HTR-8/SVneo (cell line): ENCODE data around the gene CD99L2.
A peak's percentile ranks its signal among the peaks of the same experiment; 100 is the strongest.

Experiments
- DNase-seq: peaks from one replicate; pipeline ENCODE4 v3.0.0; 2011; ENCODE audit warnings: low spot score, mixed read lengths; ENCODE audit not compliant: insufficient read length
- FAIRE-seq: peaks from 2 replicates; lab custom pipeline; 2011; peaks lifted over from hg19 to GRCh38; lab: Jason Lieb, UNC

The CD99L2 gene

DNA sequence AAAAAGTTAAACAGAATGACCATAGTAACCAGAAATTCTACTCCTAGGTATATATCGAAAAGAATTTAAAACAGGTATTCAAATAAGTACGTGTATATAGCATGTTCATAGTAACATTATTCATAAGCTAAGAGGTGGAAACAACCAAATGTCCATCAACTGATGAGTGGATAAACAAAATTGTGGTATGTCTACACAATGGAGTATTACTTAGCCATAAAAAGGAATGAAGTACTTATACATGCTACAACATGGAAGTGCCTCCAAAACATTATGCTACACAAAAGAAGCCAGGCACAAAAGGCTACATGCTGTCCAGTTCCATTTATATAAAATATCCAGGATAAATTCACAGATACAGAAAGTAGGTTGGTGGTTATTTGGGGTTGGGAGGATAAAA, 76.5 kb downstream of the CD99L2 start:
- DNase-seq = no peak
- no peak for FAIRE-seq

DNA sequence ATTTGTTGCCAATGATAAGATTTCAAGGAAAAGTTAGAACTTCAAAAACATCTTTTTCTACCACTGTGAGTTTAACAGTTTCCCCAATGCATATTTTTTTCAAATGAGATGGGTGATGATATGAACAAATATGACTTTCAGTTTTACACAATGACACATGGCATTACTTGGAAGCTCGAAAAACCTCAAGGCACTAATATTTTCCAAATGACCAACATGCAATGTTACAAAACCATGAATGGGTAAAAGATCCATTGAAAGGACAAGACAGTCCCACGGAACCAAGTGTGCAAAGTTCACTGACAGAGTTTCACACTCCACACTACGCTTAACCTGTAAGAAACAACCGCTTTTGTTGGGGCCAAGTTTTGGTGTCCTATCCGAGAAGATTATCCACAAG, 84.5 kb downstream of the CD99L2 start:
- no peak for FAIRE-seq
- no peak for DNase-seq

DNA sequence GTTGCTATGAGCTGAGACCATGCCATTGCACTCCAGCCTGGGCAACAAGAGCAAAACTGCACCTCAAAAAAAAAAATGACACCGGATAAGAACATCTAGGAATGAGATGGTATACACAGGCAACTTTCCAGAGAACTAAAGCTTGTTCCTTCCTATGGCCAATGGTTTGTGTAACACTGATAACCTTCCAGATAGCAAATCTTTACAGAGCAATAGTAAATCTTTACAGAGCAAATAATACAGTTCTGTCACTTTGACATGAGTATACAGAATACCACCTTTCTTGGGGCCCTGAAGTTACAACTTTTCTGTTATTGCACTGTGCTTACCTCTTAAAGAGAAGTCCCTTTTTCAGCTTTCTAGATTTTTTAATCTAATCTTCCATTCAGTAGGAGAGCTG, 91.6 kb downstream of the CD99L2 start:
- DNase-seq (no peak), FAIRE-seq (no peak)

DNA sequence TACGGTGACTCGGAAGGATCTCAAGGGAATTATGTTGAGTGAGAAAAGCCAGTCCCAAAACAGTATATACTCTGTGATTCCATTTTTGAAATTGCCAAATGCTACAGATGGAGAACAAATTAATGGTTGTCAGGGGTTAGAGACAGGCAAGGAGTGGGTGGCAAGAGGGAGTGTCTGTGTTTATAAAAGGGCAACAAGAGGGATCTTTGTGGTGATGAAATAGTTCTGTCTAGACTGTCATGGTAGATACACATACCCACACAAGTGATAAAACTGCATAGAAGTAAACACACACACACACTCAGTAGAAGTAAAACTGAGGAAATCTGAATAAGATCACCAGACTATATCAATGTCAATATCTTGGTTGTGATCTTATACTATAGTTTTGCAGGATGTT, 92.7 kb downstream of the CD99L2 start:
- DNase-seq (no peak), FAIRE-seq (no peak)

DNA sequence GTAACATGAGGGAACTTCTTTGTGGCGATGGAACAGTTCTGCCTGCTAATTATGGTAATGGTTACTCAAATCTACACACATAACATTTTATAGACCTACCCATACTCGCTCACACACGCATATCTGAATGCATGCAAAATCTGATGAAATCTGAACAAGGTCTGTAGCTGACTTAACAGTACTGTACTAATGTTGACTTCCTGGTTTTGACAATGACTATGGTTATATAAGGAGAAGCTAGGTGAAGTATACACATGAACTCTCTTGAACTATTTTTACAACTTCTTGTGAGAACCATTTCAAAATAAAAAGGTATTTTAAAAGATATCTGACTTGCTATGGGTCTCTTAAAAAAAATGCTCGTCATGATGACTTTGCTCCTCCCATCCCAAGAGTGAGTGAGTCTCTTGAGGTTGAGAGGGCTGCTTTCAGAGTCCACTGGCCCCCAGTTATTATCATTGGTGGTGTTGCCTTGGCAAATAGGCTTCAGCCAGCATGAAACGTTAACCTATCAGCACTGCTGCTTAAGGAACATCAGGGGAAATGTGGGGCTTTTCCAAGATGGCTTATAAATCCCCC, 105.4 kb downstream of the CD99L2 start:
- FAIRE-seq (no peak), DNase-seq (no peak)

DNA sequence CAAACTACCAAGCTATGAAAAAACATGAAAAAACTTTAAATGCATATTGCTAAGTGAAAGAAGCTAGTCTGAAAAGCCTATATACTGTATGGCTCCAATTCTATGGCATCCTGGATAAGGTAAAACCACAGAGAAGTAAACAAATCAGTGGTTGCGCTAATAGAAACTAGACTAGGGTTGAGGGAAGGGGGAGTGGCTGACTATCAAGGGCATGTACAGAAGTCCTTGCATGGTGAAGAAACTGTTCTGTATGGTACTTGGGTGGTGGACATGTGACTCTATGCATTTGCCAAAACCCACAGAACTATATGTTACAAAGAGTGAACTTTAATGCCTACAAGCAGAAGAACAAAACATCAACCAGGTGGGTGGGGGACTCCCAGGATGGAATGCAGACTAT, 108.4 kb downstream of the CD99L2 start:
- FAIRE-seq (no peak), DNase-seq (no peak)

DNA sequence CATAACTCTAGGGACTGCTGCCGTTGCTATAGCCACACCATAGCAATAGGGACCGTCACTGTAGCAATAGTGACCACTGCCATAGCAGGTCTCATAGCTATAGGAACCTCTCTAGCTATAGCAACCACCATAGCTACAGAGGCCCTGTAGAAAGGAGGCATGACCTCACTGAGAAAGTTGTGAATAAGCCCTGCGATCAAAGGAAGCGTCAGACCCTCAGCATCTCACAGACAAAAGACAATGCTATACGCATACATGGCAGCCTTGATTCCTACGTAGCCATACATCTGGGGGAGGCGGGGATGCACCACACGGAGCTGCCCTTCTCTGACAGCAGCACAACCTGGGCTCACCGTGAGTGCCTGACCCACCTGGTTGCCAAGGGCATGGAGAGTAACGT, 116.8 kb downstream of the CD99L2 start:
- DNase-seq (no peak), FAIRE-seq (no peak)

DNA sequence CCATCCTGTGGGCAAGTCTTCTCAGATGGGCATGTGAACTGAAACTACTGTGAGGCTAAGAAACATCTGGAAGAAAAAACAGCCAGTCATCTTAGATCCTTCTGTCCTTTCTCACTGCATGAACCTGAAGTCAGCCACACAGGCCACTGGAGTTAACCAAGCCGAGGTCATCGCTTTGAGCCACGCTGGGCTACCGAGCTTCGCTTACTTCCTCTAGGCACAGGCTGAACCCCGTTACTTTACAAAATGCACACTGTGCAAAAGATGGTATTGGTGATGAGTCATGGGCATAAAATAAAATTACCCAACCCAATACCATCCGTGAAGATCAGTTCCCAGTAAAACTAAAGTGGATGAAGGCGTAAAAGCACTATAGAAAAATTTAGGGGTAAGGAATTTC, 119.1 kb downstream of the CD99L2 start:
- no peak for FAIRE-seq
- no peak for DNase-seq

DNA sequence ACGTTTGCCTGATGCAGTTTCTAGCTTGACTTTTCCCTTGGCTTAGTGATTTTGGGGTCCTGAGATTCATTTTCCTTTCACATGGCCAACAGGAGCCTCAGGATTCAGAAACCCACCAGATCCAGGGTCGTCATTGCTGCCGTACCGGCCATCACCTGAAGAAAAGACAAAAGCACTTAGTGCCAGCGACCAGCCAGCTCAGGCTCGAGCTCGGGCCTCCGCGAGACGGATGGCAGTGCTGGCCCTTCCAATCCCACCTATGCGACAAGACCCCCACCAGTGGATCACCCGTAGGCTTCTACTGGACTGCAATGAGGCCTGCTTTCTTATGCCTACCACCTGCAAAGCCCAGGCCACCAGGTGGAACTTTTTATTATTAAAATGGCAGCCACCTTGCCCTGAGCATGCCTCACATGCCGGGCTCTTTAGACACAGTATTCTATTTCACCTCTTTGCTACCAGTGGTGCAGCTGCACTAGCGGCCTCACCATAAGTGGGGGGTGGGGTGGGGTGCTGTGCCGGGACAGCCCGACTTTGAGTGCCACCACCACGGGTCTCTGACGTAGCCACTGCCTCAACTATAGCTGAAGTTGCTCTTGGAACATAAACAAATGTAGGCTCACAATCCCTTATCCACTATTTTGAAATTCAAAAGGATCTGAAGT, 121.0 kb downstream of the CD99L2 start:
- DNase-seq (no peak), FAIRE-seq (no peak)

DNA sequence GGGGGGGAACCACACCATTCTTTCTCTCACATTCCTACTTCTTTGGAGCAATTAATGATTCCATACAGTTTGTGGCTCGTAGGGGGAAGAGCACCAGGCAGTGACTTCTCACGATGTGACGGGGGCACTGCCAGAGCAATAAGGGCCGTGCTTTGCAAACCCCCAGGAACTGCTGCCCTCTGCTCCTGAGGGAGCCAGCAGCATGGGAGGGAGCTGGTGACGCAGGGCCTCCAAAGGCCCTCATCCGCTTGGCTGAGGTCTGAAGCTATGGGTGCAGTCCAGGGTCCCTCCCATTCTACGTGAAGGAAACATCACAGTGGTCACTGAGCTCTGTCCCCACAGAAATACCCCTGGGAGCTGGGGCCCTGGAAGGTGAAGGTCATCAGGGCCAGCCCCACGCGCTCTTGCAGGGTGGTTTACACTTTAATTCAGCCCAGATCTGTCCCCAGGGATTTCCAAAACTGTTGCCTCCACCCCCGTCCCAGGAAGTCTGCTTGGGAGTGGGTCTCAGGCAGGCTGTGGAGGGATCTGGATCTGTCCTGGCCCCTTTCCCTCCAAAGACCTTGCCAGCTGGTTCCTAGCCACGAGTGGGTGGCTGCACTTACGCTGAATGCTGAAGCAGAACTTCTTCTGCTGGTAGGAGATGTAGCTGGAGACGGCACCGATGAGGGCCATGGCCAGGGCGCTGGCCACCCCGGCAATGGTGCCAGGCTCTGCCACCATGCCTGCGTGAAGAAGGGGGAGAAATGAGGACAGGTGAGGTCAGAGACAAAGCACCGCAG, 122.7 kb downstream of the CD99L2 start:
- no peak for FAIRE-seq
- no peak for DNase-seq

DNA sequence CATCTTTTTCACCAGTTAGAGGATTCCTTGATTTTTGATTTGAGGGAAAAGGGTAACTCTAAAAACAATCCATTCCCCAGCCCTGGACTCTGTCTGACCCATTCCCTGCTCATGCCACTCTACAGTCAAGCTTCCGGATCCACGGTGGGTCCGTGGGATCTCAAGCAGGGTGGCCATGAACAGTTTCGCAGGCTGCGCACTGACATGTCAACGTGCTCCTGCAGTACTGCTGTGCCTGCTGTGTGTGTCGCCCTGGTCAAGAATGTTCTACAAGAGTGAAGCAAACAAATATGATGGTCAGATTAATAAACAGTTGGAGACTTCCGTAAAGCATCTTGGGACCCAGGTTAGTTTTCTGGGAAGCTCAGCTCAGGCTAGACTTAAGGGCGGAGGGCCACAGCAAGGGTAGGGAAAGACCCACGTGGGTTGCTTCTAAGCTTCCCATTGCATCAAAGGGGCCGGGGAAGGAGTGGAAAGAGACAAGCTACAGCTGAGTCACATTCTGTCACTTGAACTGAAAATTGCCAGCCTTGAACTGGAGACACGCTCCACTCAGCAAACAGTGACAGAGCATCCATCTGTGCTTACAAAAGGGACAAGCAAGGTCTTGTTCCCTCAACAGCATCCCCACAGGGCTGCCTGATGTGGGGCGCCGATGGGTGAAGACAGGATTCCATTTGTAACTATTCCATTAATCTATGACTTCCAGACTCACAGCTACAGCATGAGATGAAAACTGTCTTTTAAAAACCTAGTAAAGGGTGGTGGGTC, 123.5 kb downstream of the CD99L2 start:
- FAIRE-seq = no peak

DNA sequence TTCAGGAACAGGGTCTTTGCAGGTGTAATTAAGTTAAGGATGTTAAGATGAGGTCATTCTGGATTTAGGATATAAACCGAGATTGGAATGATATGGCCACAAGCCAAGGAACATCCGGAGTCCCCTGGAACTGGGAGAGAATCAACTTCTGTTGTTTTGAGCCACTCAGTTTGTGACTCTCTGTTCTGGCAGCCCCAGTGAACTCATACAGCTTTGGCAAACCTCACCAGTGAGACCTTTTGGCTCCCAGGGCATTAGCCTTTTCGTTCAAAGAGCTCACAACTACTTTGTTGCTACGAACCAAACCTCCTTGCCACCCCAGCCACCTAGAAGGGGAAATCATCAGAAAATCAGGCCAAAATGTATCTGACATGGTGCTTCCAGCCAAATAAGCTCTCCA, 124.8 kb downstream of the CD99L2 start:
- FAIRE-seq (no peak), DNase-seq (no peak)

More for the DNA sequence above, 123.5 kb downstream of the CD99L2 start:
- no peak for DNase-seq

DNA sequence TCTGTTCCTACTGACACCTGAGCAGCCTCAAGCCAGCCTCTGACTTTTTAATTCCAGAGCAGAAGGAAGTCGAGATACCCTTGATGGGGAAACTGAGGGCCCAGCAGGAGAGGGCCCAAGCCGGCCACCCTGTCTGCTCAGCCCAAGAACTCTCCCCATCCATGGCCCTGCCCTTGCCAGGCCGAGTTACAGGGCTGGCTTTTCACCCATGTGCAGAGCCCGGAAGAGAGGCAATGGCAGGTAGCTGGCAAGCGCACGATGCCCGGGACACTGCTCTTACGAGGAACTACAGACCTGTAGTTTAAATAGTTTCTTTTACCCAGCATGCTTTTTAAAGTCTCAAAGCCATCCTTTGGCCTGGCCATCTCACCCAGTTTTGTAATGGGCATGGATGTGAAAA, 125.4 kb downstream of the CD99L2 start:
- DNase-seq (no peak), FAIRE-seq (no peak)

DNA sequence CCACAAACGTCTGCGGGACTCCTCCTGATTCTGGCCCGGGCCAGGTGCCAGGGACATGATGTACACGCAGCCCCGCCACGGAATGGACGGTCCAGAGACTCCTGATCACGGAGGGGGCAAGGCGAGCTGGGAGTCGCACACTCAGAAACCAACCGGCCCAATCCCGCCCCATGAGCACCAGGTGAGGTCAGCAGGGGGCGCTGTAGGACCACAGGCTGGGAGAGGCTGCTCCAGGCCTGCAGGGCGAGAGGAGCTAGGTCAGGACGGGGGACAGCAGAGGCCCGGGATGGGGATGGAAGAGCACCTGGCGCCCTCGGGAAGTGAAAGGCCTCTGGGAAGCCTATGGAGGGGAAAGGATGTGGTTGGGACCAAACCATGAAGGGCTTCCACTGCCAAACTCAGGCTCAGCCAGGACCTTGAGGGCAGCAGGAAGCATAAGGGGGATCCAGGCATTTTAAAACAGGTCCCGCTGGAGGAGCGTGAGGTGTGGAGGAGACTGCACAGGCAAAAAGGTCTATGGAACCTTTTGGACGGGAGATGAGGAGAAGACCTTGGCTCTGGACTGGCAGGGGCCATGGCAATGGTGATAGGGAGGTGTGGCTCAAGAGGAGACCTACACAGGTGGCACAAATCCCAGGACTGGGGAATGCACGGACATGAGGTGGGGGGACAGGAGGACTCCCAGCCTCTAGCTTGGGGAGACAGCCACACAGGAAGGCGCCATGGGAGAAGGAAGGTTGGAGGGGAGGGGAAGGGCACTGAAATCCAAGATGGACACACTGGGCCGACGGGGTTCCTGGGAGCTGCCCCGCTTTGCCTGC, 126.1 kb downstream of the CD99L2 start:
- FAIRE-seq (no peak), DNase-seq (peak; percentile 43)

DNA sequence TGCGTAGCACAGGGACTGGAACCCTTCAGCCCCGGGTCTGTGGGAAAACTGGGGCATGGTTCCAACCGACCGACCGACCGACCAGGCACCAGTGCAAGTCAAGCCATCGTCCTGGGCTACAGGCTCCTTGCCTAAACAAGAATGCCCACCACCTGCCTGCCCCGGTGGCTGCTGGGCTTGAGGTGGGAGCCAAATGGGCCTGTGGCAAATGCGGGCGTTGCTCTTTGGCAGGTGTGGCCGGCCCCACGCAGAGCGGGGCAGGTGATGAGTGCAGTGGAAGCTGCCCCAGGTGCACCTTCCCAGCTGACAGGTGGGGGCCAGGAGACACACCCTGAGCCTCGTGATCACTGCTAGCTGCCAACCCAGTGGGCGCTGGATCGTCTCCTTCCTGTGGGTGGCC, 127.4 kb downstream of the CD99L2 start:
- DNase-seq = no peak
- FAIRE-seq = no peak

DNA sequence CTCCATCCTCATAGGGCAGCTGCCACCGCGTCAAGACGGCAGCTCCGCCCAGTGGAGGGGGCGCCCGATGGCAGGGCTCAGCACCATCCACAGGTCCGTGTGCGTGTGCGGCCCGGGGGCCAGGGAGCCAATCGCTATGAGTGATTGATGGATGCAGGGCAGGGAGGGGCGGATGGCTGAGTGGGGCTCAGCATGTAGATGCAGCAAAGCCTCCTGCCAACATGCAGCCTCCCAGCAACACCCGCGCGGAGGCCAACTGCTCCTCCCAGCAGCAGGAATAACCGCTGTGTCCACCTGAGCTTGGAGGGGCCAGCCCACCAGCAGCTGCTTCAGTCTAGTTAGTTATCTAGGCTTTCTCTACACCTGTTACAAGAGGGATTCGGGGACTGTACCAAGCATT, 127.8 kb downstream of the CD99L2 start:
- no peak for FAIRE-seq
- no peak for DNase-seq

DNA sequence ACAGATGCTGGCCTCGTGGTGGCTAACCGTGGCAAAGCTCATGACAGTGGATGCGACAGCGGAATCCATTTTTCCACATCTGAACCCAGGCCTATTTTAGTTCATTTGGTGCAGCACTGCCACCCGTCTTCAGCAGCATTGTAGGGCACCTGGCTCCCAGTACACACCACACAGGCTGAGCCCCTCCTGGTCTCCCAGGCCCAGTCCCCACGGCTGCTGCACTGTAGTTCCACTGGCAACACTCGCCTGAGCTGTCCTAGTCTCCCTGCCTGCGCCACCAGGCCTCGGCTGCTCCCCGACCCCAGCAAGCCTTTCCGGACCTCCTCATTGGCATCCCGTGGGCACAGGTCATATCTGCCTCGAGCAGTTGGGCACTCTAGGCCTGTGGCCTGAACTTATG, 129.1 kb downstream of the CD99L2 start:
- DNase-seq = no peak

DNA sequence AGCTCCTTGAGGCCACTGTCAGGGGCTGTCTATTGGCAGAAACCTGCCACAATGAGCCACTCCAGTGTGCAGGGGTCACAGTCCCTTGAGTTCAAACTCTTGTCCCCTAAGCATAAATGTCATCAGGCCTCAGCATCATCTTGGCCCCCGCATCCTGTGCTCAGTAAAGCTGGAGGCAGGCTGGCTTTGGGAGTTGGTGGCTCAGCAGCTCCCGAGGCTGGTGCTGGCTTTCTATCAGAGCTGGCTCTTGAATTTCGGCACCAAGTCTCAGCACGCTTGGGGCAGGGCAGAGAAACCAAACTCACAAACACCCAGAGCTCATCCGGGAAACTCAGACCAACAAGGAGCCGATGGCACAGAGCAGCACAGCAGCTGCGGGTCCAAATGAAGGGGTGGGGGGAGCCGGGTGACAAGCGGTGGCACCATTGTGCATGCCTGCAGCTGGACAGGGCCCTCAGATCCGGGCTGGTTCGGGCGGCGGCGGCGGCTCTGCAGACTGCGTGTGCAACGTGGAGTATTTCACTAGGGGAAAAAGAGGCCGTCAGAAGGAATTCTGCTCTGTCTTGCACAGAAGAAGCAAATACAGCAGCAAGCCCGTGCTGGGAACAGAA, 129.8 kb downstream of the CD99L2 start:
- DNase-seq = no peak
- no peak for FAIRE-seq

More for the DNA sequence above, 129.1 kb downstream of the CD99L2 start:
- FAIRE-seq = no peak

DNA sequence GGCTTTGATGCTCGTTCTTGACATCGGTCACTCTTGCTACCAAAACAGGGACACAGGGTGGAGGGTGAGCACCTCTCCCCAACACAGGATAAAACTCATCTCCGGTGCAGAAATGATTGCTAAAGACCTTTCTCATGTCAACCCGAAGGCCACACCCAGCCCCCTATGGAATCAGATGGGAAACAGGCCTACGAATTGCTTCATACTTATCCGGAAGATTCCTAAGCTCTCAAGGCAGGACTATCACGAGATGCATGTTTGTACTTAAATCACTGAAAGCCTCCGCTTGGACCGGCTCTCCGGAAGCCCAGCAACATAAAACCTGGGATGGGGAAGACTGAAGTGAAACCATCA, 130.4 kb downstream of the CD99L2 start:
- no peak for DNase-seq
- no peak for FAIRE-seq
